Activated CD4-positive, CD25-positive, alpha-beta regulatory T cell treated with anti-CD3 and anti-CD28 coated beads, Interleukin-2, amount 50 U/mL, for 72 hours (primary cell): ENCODE data around the gene PIH1D1.

ENCODE experiments used
- DNase-seq: peaks from one replicate; pipeline ENCODE4 v3.0.0; 2021

PIH1D1 gene

DNA sequence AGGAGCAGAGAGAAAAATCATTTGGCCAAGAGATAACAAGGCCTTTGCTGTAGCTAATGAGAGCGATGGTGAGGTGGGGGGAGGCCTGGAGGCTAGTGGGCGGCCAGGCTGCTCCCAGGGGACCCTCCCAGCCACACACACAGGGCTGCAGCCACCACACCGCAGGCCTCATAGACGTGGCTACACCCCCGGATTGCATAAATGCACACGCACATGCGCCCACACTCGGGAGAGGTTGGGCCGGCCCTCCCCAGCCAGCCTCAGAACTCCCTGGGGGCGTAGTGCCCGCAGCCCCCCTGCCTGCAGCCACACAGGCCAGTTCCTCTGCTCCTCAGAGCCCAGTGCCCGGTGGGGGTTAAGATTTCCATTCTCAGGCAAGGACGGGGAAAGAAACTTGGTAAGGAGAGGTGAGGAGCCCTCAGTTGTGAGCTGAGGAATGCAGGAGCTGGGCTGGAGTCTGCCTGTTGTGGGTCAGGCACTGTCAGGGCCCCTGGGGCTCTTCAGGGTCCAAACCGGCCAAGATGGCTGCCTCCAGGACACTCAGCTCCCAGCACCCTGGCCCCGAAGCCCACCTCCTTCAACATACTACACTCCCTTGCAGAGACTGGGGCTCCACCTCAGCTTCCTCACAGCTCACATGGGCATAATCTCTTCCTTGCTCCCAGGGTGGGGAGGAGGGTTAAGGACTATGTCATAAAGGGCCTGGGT, 36.4 kb downstream of the PIH1D1 start:
- no peak for DNase-seq

DNA sequence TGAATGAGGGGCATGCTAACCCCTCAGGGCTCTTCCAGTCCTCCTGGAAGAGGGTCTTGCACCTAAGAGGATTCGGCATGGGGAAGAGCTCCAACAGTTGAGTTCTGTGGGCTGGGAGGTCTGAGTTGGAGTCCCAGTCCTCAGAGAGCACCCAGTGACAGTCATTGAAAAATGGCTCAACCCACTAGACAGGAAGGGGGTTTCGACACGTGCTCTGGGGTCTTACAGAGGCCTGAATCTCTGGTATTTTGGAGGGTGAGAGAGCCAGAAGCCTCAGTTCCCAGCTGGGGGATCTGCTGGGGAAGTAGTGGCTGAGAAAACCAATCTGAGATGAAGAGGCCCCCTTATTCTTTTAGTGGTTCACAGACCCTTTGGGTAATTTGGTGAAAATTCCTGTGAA, 37.4 kb downstream of the PIH1D1 start:
- DNase-seq, result no peak

DNA sequence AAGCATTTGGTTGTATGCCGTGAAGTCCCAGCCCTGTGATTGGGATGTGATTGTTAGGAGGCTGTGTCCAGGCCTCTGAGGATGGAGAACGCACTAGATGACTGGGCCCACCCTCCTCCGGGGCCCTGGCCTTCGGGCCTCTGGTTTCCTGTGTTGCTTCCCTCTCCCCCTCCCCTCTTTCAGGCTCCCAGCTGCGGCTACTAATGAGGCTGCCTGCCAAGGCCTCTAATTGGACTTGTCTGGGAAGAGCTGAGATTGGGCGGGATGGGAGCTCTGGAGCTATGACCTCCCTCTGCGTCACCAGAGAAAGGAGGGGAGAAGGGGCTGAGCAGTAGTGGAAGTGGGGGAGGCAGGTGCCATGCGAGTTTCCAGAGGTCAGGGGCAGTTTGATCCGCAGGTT, 38.3 kb downstream of the PIH1D1 start:
- no peak for DNase-seq

DNA sequence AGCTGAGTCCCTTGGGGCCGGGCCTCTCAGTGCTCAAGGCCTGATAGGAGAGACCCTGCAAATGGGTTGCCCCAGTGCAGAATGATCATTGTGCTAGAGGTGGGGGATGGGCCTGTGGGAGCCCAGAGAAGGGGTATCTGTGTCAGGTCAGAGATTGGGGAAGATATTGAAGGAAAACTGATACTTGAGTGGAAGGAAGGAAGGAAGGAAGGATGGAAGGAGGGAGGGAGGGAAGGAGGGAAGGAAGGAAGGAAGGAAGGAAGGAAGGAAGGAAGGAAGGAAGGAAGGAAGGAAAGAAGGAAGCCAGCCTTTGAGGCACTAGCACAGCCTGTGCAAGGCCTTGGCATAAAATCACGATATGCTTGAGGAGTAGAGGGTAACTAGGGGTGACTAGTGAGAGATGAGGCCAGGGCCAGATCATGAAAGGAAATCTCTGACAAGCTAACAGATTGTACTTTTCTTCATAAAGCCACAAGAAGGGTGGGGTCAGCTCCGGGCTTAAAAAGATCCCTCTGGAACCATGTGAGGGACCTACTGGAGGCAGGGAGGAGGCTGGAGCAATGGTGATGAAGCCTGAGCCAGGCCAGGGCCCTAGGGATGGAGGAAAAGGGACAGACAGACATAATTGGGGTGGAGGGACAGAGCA, 39.8 kb downstream of the PIH1D1 start:
- DNase-seq, result no peak

DNA sequence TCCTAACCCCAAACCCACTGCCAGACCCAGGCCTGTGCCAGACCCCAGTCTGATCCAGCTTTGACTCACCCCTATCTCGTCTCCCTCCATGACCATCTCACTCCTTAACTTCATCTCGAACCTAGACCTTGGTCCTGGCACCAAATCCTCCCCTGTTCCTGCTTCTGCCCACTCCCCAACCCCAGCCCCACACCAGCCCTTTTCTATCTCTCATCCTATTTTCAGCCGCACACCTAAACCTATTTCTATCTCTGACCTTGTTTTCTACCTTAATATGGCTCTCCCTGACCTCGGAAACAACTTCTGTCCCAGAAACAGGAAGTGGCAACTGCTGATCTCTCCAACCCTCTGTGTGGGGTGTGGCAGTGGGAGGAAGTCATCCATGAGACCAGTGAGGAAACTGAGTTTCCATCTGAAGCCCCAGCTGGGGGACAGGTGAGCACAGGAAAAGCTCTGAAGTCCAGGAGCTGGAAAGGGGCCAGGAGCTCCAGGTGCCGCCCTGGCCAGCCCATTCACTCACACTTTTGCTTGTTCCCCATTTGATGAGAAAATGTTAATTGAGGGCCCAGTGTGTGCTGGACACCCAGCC, 42.1 kb downstream of the PIH1D1 start:
- no peak for DNase-seq

DNA sequence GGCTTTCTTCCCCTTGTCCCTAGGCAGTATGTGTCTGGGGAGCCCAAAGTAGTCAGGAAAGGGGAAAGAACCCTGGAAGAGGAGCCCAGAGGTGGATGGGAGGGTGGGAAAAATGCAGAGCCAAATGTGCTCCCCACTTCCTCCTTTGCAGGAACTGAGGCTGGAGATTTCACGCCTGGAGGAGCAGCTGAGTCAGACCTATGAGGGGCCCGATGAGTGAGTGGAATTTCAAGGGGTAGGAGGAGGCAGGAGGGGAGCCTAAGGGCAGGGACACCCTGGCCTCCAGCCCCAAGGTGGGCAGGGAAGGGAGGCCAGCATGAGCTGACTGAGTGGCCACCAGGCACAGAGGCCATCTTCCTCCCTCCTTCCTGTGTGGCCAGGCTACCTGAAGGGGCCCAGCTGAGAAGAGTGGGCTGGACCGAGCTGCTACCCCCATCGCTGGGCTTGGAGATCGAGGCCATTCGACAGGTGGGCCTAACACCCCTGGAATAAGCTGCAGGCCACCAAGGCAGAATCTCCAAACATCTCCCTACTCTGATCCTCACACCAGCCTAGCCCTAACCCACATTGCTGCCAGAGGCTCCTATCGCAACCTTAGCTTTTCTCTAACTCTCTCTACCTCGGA, 42.7 kb downstream of the PIH1D1 start:
- DNase-seq, result no peak

DNA sequence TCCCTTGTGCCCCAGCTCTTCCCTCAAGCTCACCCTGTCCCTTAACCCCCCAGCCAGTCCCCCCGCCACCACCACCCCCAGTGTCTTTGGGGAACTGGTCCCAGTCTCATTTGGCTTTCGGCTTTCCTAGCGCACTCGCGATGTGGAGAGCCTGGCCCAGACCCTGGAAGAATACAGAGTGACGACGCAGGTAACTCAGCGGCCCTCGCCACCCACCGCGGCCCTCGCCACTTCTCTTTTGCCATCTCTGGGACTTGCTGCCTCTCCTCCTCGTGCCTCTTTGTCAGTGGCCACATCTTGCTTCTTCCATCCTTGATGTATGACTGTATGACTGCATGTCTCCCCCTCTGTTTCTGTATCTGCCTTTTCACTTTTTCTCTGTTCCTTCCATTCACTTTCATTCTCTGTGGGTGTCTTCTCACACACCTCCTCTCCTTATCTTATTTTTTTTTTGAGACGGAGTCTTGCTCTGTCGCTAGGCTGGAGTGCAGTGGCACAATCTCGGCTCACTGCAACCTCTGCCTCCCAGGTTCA, 44.1 kb downstream of the PIH1D1 start:
- DNase-seq, result no peak

DNA sequence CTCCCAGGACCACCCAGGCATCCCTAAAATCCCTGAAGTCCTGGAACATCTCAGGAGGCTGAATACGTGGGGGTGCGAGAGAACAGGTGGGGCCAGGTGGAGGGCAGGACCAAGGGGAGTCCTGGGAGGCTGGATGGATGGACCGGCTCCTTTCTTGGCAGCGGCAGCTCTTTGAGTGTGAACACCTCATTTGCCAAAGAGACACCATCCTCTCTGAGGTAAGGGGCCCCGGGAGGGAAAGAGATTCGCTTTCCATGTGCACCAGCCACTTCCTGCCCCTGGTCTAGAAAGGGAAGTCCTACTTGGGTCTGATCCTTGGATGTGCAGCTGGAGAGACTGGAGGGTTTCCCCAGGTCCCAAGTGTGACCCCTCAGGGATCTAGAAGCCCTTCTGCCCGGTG, 44.5 kb downstream of the PIH1D1 start:
- no peak for DNase-seq

DNA sequence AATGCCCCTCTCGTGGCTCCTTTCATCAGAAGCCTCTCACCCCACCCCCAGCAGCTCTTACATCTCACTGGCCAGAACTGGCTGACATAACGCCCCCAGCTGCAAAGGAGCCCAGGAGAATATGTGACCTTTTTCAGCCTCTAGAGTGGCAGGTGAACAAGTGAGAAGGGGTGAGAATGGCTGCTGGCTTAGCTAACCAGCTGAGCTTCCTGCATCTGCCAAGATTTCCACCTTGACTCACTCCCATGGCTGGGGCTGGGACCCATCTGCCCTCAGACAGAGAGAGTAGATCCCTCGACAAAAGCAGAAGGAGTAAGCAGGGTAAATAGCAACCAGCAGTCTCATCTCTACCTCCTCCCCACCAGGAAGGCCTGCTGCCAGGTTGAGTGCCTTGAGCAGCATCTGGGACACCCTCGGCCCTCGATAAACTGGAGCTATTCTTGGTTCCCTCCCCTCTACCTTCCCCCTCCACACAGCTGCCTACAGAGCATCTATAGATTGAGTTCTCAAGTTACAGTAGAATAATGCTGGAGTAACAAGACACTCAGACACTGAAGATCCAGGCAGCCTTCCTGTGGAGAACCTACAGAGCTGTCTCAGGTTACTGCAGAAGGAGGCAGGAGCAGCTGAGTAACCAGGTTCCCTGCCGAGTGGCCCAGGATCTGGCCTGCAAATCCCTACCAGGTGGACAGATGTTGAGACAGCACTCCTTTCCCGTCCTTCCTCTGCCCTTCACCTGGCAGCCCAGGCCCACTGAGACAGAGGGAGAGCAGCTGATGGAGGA, 48.0 kb downstream of the PIH1D1 start:
- DNase-seq, result no peak

DNA sequence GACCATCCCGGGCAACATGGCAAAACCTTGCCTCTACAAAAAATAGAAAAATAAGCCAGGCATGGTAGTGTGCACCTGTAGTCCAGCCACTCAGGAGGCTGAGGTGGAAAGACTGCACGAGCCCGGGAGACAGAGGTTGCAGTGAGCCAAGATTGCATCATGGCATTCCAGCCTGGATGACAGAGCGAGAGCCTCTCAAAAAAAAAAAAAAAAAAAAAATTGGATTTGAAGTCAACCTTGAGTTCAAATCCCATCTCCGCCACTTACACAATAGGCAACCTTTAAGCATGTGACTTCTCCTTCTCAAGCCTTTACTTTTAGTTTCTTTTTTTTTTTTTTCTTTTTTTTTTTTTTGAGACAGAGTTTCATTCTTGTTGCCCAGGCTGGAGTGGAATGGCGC, 51.6 kb downstream of the PIH1D1 start:
- DNase-seq, result no peak

DNA sequence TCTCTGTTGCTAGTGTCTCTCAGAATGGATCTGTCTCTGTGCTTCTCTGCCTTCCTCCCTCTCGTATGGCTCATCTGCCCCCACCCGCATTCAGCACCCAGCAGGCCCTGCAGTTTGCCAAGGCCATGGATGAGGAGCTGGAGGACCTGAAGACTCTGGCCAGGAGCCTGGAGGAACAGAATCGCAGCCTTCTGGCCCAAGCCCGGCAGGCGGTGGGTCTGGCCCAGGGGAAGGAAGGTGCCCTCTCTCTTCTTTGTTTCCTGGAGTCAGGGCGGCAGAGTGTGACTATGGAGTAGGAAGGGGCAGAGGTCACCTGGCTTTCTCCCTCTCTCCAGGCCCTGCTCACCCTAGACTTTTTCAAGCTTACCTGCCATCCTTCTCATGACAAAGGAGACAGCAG, 52.7 kb downstream of the PIH1D1 start:
- no peak for DNase-seq

DNA sequence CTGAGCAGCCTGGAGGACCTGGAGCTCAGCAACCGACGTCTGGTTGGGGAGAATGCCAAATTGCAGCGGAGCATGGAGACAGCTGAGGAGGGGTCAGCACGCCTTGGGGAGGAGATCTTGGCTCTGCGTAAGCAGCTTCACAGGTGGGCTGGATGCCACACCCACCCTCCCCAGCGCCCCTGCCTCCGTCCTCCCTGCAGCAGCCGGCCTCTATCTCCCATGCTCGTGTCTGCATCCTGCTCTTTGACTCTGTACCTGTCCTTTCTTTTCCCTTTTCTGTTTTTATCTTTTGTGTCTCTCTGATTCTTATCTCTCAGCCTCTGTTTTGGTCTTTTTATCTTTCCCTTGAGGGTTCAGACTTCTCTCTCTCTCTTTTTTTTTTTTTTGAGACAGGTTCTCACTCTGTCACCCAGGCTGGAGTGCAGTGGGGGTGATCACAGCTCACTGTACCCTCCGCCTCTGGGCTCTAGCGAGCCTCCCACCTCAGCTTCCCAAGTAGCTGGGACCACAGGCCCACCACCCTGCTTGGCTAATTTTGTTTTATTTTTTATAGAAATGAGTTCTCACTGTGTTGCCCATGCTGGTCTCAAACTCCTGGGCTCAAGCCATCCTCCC, 53.5 kb downstream of the PIH1D1 start:
- no peak for DNase-seq

DNA sequence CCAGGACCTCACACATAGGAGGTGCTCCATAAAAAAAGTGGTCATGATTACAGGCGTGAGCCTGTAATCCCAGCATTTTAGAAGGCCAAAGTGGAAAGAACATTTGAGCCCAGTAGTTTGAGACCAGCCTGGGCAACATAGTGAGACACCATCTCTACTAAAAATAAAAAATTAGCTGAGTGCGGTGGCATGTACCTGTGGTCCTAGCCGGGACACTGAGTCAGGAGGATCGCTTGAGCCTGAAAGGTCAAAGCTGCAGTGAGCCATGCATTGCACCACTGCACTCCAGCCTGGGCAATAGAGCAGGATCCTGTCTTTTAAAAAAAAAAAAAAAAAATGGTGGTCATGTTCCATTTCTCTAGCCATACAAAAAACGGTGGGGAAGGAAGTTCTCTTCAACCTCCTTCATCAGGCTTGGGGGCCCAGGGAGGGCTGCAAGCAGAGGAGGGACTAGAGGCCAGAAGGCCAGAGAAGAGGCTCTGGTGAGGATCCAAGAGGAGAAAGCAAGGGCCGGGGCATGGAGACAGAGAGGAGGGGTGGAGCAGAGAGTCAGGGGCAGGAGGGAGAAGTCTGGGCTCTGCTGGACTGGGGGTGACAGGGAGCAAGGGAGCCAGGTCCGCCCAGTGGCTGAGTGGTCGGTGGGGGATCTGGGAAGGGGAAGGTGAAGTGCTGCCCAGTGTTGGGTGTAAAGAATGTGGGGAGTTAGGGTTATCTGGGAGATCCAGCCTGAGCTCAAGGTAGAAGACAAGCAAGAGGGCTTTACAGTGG, 54.7 kb downstream of the PIH1D1 start:
- DNase-seq, result no peak
